Coronary artery (tissue), 2 donors: ENCODE results near the gene MYOM1.

ENCODE experiments used
- DNase-seq: peaks from one replicate; pipeline ENCODE4 v3.0.0-alpha.2; 2017; ENCODE audit warnings: low spot score
- H3K27ac ChIP-seq, 2 donors: fragments of 200-600 bp; sonication (generic); one replicate each; pipeline ENCODE4 v1.5.1; 2016 to 2019
- H3K4me3 ChIP-seq: fragments of 200-600 bp; sonication (generic); 2 replicates; pipeline ENCODE4 v1.5.1; 2016; ENCODE audit warnings: mild to moderate bottlenecking, moderate library complexity
- TF ChIP-seq, protein P1 (sequence below): fragments of 200-600 bp; sonication (generic); IDR thresholded peaks from one replicate; pipeline ENCODE4 v1.5.1; 2019; ENCODE audit warnings: antibody characterized with exemption

MYOM1 gene

GRCh38 chr18:3092727-3093126 lies 127.0 kb downstream of the MYOM1 start:
- no peak overlapping the region for H3K27ac ChIP-seq
- TF ChIP-seq, protein P1, sequence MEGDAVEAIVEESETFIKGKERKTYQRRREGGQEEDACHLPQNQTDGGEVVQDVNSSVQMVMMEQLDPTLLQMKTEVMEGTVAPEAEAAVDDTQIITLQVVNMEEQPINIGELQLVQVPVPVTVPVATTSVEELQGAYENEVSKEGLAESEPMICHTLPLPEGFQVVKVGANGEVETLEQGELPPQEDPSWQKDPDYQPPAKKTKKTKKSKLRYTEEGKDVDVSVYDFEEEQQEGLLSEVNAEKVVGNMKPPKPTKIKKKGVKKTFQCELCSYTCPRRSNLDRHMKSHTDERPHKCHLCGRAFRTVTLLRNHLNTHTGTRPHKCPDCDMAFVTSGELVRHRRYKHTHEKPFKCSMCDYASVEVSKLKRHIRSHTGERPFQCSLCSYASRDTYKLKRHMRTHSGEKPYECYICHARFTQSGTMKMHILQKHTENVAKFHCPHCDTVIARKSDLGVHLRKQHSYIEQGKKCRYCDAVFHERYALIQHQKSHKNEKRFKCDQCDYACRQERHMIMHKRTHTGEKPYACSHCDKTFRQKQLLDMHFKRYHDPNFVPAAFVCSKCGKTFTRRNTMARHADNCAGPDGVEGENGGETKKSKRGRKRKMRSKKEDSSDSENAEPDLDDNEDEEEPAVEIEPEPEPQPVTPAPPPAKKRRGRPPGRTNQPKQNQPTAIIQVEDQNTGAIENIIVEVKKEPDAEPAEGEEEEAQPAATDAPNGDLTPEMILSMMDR, result no peak
- DNase-seq, result no peak
- no peak overlapping the region for H3K4me3 ChIP-seq

- DNase-seq, result no peak
- Histone ChIP-seq H3K4me3 (no peak overlapping the region), H3K27ac (no peak overlapping the region)
- TF ChIP-seq, protein P1, result no peak
Observed at GRCh38 chr18:3089579-3089978, 130.2 kb downstream of the MYOM1 start.

DNA sequence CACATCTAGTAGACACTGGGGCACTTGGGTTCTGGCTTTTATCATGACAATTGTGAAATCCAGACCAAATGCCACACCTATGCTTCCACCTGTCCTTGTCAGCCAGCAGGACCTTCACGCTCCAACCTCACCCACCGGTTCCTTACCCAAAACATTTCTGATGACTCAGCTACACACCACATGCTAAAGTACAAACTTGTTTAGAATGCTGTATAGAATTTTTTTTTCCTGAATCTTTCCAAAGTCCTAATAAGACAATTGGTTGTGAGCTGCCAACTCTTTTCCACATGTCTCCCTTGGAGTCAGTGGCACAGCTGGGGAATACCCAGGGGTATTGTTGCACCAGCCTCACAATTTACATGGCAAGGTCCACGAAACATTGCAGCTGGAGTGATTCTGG lies 131.3 kb downstream of the MYOM1 start:
- TF ChIP-seq, protein P1, result no peak
- DNase-seq, result no peak
- Histone ChIP-seq H3K27ac (no peak overlapping the region), H3K4me3 (no peak overlapping the region)

GRCh38 chr18:3086871-3087270 lies 132.9 kb downstream of the MYOM1 start:
- DNase-seq, result no peak
- TF ChIP-seq, protein P1, result no peak
- Histone ChIP-seq H3K4me3 (no peak overlapping the region), H3K27ac (no peak overlapping the region)

DNA sequence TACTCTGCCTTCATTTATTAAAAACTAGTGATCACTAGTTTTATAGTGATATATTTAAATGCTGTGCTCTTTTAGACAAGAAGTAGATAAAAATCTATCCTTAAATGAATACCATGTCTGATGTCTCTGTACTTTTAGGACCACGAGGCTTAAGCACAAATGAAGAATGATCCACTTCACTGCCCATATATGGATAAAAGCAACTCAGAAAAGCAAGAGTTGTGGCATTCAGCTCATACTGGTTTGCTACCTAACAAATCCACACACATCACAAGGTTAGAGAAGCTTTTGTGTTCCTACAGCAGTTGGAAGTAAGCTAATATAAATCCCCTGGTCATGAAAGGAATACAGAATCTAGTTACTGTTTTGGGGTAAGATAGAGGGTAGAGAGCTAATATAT lies 134.2 kb downstream of the MYOM1 start:
- DNase-seq, result no peak
- Histone ChIP-seq H3K27ac (no peak overlapping the region), H3K4me3 (no peak overlapping the region)
- TF ChIP-seq, protein P1, result no peak

DNA sequence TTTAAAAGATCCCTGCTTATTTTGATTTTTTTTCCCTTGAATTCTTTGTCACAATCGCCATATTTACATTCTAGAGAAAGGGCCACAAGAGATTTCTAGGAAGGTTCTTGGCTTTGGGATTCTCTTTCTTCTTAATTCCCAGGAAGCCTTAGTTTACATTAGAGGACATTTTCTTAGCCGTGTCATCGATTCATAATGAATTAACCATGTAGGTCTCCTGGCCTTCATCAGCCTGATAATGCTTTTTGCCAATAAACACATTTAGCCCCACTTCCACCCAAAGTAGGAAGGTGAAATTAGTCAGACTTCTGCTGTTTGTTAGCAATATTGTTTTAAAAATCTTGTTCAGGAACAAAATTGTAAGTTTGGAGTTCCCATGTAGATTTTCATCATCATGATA lies 135.6 kb downstream of the MYOM1 start:
- TF ChIP-seq, protein P1, result no peak
- no peak overlapping the region for H3K27ac ChIP-seq
- H3K4me3 ChIP-seq, result no peak overlapping the region
- DNase-seq, result no peak

DNA sequence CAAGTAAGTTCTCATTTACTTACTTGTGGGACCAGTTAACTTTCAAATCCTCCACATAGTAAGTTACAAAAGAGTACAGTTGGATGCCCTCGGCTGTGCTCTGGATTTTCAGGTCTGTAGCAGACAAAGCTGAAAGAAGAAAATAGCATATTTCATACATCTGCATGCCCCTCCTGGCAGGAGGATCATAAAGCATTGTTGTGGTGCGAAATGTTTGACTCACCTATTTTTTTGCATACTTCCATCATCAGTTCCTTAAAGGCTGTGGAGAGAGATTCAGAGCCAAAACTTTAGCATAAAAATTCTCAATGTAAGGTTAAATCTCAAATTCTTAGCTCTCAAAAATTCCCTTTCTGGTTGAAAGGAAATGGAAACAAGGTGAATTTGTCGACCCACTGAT lies 136.0 kb downstream of the MYOM1 start:
- no peak overlapping the region for H3K27ac ChIP-seq
- TF ChIP-seq, protein P1, result no peak
- no peak overlapping the region for H3K4me3 ChIP-seq
- DNase-seq, result no peak
